Astrocyte (in vitro differentiated cells and primary cell): ENCODE results near the gene CNTNAP4. TPM values are rescaled to one million over a fixed set of nuclear protein-coding genes. Genes with fewer than 3 reads are reported as not detected.

Source experiments
- DNase-seq: peaks from one replicate; pipeline ENCODE4 v3.0.0-alpha.2; 2010; ENCODE audit warnings: low read depth
- FAIRE-seq: peaks from 2 replicates; lab custom pipeline; 2011; peaks lifted over from hg19 to GRCh38; lab: Jason Lieb, UNC
- H2AFZ ChIP-seq: 2 replicates; pipeline ENCODE4 v1.6.0; 2012; ENCODE audit warnings: low read depth, low read length, inconsistent platforms
- H3K27ac ChIP-seq: 2 replicates; pipeline ENCODE4 v1.5.1; 2011; ENCODE audit warnings: low read depth, low read length, inconsistent platforms
- H3K27me3 ChIP-seq: 2 replicates; pipeline ENCODE4 v1.6.0; 2011; ENCODE audit warnings: low read length, inconsistent platforms; ENCODE audit not compliant: insufficient read depth
- H3K36me3 ChIP-seq: 2 replicates; pipeline ENCODE4 v1.5.1; 2011; ENCODE audit warnings: low read length, inconsistent platforms; ENCODE audit not compliant: insufficient read depth
- H3K4me1 ChIP-seq: 2 replicates; pipeline ENCODE4 v1.5.1; 2011; ENCODE audit warnings: low read length, inconsistent platforms; ENCODE audit not compliant: insufficient read depth
- H3K4me2 ChIP-seq: 2 replicates; pipeline ENCODE4 v1.6.0; 2012; ENCODE audit warnings: low read length, inconsistent platforms
- H3K4me3 ChIP-seq: 2 replicates; pipeline ENCODE4 v1.5.1; 2011; ENCODE audit warnings: low read depth, mild to moderate bottlenecking, low read length, inconsistent platforms; ENCODE audit not compliant: insufficient read depth
- H3K79me2 ChIP-seq: 2 replicates; pipeline ENCODE4 v1.6.0; 2012; ENCODE audit warnings: mild to moderate bottlenecking, low read length, inconsistent platforms; ENCODE audit not compliant: insufficient read depth
- H3K9ac ChIP-seq: 2 replicates; pipeline ENCODE4 v1.6.0; 2012; ENCODE audit warnings: mild to moderate bottlenecking, low read length, inconsistent platforms
- H3K9me3 ChIP-seq: 2 replicates; pipeline ENCODE4 v1.5.1; 2012; ENCODE audit warnings: low read depth, mild to moderate bottlenecking, low read length, inconsistent platforms; ENCODE audit not compliant: insufficient read depth
- H4K20me1 ChIP-seq: 2 replicates; pipeline ENCODE4 v1.6.0; 2012; ENCODE audit warnings: low read length, inconsistent platforms; ENCODE audit not compliant: insufficient read depth
- H3K27ac Mint-ChIP-seq: one replicate; pipeline ENCODE4 v1.8.0; 2021; ENCODE audit warnings: mild to moderate bottlenecking, mixed read lengths; ENCODE audit not compliant: unreplicated experiment
- H3K27me3 Mint-ChIP-seq: one replicate; pipeline ENCODE4 v1.8.0; 2021; ENCODE audit warnings: low read depth, mixed read lengths; ENCODE audit not compliant: unreplicated experiment
- H3K36me3 Mint-ChIP-seq: one replicate; pipeline ENCODE4 v1.8.0; 2021; ENCODE audit warnings: low read depth, mixed read lengths; ENCODE audit not compliant: unreplicated experiment
- H3K4me1 Mint-ChIP-seq: one replicate; pipeline ENCODE4 v1.8.0; 2021; ENCODE audit warnings: low read depth, mixed read lengths; ENCODE audit not compliant: unreplicated experiment
- H3K4me3 Mint-ChIP-seq: one replicate; pipeline ENCODE4 v1.8.0; 2021; ENCODE audit warnings: mild to moderate bottlenecking, moderate library complexity, mixed read lengths; ENCODE audit not compliant: unreplicated experiment
- H3K9me3 Mint-ChIP-seq: one replicate; pipeline ENCODE4 v1.8.0; 2021; ENCODE audit warnings: mild to moderate bottlenecking, mixed read lengths; ENCODE audit not compliant: unreplicated experiment
- CTCF ChIP-seq: IDR thresholded peaks from 2 replicates; pipeline ENCODE4 v1.5.1; 2011; ENCODE audit warnings: low read depth, mild to moderate bottlenecking, inconsistent platforms, low read length, moderate library complexity; ENCODE audit not compliant: insufficient read depth
- EZH2 ChIP-seq: IDR thresholded peaks from 2 replicates; pipeline ENCODE4 v1.6.1; 2012; ENCODE audit warnings: mild to moderate bottlenecking, low read length, inconsistent platforms; ENCODE audit not compliant: insufficient read depth
- total RNA-seq: library from RNA; stranded (reverse); gene quantifications from 2 replicates; pipeline ENCODE4 v1.2.1, GENCODE V29; 2021

The CNTNAP4 gene
- total RNA-seq, 1 donor from 2014 or later = not detected

GRCh38 chr16:76443973-76444372 is 166.8 kb downstream of the CNTNAP4 start:
- Mint-ChIP-seq H3K27me3 (no peaks in the 10 kb centered on the region), H3K9me3 (peaks cover 4% of the 10 kb centered on the region), H3K4me3 (no peak overlapping the region), H3K36me3 (no peaks in the 10 kb centered on the region), H3K4me1 (no peaks in the 10 kb centered on the region), H3K27ac (no peak overlapping the region)
- Histone ChIP-seq H4K20me1 (no peaks in the 10 kb centered on the region), H3K4me3 (no peak overlapping the region), H3K36me3 (no peaks in the 10 kb centered on the region), H2AFZ (no peak overlapping the region), H3K9me3 (no peaks in the 10 kb centered on the region), H3K4me1 (no peaks in the 10 kb centered on the region), H3K27me3 (no peaks in the 10 kb centered on the region), H3K27ac (no peak overlapping the region), H3K9ac (no peak overlapping the region), H3K79me2 (no peaks in the 10 kb centered on the region), H3K4me2 (no peak overlapping the region)
- DNase-seq (no peak), FAIRE-seq (no peak)
- TF ChIP-seq EZH2 (no peak), CTCF (no peak)

GRCh38 chr16:76444832-76445231 is 167.6 kb downstream of the CNTNAP4 start:
- Histone ChIP-seq H3K27ac (no peak overlapping the region), H2AFZ (no peak overlapping the region), H3K79me2 (no peaks in the 10 kb centered on the region), H3K36me3 (no peaks in the 10 kb centered on the region), H3K4me3 (no peak overlapping the region), H3K4me2 (no peak overlapping the region), H3K4me1 (no peaks in the 10 kb centered on the region), H3K27me3 (no peaks in the 10 kb centered on the region), H4K20me1 (no peaks in the 10 kb centered on the region), H3K9me3 (no peaks in the 10 kb centered on the region), H3K9ac (no peak overlapping the region)
- Mint-ChIP-seq H3K27me3 (no peaks in the 10 kb centered on the region), H3K4me3 (no peak overlapping the region), H3K27ac (no peak overlapping the region), H3K4me1 (no peaks in the 10 kb centered on the region), H3K36me3 (no peaks in the 10 kb centered on the region), H3K9me3 (peaks cover 4% of the 10 kb centered on the region)
- FAIRE-seq = no peak
- TF ChIP-seq EZH2 = no peak
- no peak for TF ChIP-seq CTCF
- DNase-seq = no peak

- Mint-ChIP-seq H3K36me3 (no peaks in the 10 kb centered on the region), H3K27ac (no peak overlapping the region), H3K27me3 (no peaks in the 10 kb centered on the region), H3K4me3 (no peak overlapping the region), H3K9me3 (peaks cover 4% of the 10 kb centered on the region), H3K4me1 (no peaks in the 10 kb centered on the region)
- no peaks in the 10 kb centered on the region for H3K4me1 ChIP-seq
- no peak overlapping the region for H3K9ac ChIP-seq
- FAIRE-seq (no peak), DNase-seq (no peak)
- no peaks in the 10 kb centered on the region for H3K36me3 ChIP-seq
- no peak overlapping the region for H3K27ac ChIP-seq
- H3K79me2 ChIP-seq = no peaks in the 10 kb centered on the region
- H2AFZ ChIP-seq = no peak overlapping the region
- no peak overlapping the region for H3K4me3 ChIP-seq
- no peaks in the 10 kb centered on the region for H3K9me3 ChIP-seq
- TF ChIP-seq CTCF (no peak), EZH2 (no peak)
- no peaks in the 10 kb centered on the region for H4K20me1 ChIP-seq
- no peaks in the 10 kb centered on the region for H3K27me3 ChIP-seq
- H3K4me2 ChIP-seq = no peak overlapping the region
Measured at GRCh38 chr16:76445815-76446214, 168.6 kb downstream of the CNTNAP4 start.
